Ascending aorta (tissue), 2 donors: ENCODE results near the gene EGFR. TPM values are rescaled to one million over a fixed set of nuclear protein-coding genes. Genes with fewer than 3 reads are reported as not detected.

Experiments used
- DNase-seq, 2 donors: peaks; one replicate each; pipeline ENCODE4 v3.0.0-alpha.2; 2019; ENCODE audit warnings: low spot score in 2 of 2
- H3K27ac ChIP-seq, 2 donors: fragments of 200-600 bp; sonication (generic); one replicate each; pipeline ENCODE4 v1.5.1; 2016 to 2017; ENCODE audit warnings: mild to moderate bottlenecking in 1 of 2
- H3K27me3 ChIP-seq: fragments of 200-600 bp; sonication (generic); one replicate; pipeline ENCODE4 v1.5.1; 2017
- H3K36me3 ChIP-seq, 2 donors: fragments of 200-600 bp; sonication (generic); one replicate each; pipeline ENCODE4 v1.5.1; 2016
- H3K4me1 ChIP-seq, 2 donors: fragments of 200-600 bp; sonication (generic); one replicate each; pipeline ENCODE4 v1.5.1; 2016 to 2017; ENCODE audit warnings: mild to moderate bottlenecking in 1 of 2
- H3K4me3 ChIP-seq, 2 donors: fragments of 200-600 bp; sonication (generic); one replicate each; pipeline ENCODE4 v1.5.1; 2016 to 2017; ENCODE audit warnings: mild to moderate bottlenecking in 1 of 2
- H3K9me3 ChIP-seq, 2 donors: fragments of 200-600 bp; sonication (generic); one replicate each; pipeline ENCODE4 v1.5.1; 2016
- intact Hi-C: fragments of 100-400 bp; cut with DNase I; formaldehyde crosslinking; loops from one replicate; pipeline ENCODE4 v1.15.1; 2023
- total RNA-seq: library from RNA; depleted of rRNA; stranded (reverse); fragments of >200 nt; gene quantifications from one replicate; pipeline ENCODE4 v1.1.0, GENCODE V29; 2016
- TF ChIP-seq, protein P1 (sequence below), 3 experiments: fragments of 200-600 bp in 2 of 3; fragments of 450-650 bp in 1 of 3; sonication (generic) in 2 of 3; IDR thresholded peaks; one replicate each; pipeline ENCODE4 v1.5.1; 2016 to 2019; ENCODE audit warnings: antibody characterized with exemption in 3 of 3, mild to moderate bottlenecking in 1 of 3, moderate library complexity in 1 of 3

EGFR gene
- total RNA-seq, 1 donor from 2014 or later: 33.8 TPM

DNA sequence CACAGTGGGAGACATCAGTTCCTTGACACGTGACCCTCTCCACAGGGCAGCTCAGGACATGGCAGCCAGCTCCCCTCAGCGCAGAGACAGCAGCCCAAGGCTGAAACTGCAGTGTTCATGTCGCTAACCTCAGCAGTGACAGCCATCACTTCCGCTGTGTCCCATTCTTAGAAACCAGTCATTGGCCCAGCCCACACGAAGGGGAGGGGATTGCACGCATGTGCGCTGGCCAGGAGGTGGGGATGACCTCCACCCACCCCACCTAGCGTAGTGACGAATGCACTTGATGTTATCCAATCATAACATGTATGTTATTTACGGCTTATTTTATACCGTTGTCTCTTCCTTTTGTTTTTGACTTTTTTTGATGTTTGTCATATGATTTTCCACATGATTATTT, 36.9 kb upstream of the EGFR start:
- intact Hi-C loops: no loop called here
- no peak overlapping the region for H3K4me3 ChIP-seq
- no peak overlapping the region for H3K27ac ChIP-seq
- DNase-seq: no peak
- no peaks in the 10 kb centered on the region for H3K9me3 ChIP-seq
- TF ChIP-seq, protein P1, sequence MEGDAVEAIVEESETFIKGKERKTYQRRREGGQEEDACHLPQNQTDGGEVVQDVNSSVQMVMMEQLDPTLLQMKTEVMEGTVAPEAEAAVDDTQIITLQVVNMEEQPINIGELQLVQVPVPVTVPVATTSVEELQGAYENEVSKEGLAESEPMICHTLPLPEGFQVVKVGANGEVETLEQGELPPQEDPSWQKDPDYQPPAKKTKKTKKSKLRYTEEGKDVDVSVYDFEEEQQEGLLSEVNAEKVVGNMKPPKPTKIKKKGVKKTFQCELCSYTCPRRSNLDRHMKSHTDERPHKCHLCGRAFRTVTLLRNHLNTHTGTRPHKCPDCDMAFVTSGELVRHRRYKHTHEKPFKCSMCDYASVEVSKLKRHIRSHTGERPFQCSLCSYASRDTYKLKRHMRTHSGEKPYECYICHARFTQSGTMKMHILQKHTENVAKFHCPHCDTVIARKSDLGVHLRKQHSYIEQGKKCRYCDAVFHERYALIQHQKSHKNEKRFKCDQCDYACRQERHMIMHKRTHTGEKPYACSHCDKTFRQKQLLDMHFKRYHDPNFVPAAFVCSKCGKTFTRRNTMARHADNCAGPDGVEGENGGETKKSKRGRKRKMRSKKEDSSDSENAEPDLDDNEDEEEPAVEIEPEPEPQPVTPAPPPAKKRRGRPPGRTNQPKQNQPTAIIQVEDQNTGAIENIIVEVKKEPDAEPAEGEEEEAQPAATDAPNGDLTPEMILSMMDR (IDR thresholded peaks at IDR 0.05): no peak
- no peaks in the 10 kb centered on the region for H3K27me3 ChIP-seq
- H3K4me1 ChIP-seq: no peaks in the 10 kb centered on the region
- no peaks in the 10 kb centered on the region for H3K36me3 ChIP-seq

DNA sequence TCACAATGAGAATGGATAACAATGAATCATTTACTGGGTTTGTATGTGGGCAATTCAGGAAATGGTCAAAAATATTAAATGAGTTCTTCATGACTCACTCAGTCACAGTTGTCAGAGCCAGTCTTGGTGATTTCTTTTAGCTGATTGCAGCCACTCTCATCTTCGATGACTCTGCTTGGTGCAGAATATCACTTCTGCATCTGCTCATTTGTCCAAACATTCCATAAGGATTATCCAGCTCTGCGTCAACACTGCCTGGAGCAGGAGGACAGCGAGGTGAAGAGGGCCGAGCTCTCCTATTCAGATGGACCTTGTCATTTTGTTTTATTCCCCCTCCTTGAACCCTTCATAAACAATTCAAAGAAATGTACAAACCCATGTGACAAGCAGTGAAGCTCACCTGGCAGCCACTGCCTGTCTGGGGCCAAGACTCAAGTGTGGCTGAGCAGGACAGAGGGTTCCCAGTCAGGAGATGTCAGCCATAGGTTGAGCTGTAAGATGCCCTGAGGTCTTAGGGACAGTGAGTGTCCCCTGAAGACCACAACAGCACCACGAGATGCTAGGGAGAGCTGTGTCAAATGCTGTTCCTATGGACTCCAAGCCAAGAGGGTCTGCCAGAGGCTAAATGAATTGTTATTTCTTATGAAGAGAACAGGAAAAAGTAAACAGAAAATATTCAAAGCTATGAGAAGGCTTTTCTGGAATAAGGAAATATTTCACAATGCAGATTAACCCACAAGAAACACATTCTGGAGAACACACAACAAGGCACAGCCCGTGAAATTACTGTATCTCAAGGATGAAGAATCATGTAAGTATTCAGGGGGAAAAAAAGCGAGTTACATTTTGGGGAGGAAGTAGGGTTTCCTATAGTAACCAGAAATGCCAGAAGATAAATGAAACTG, 33.1 kb upstream of the EGFR start:
- Histone ChIP-seq H3K9me3 (no peaks in the 10 kb centered on the region), H3K27me3 (no peaks in the 10 kb centered on the region), H3K4me3 (no peak overlapping the region), H3K27ac (no peak overlapping the region), H3K4me1 (no peaks in the 10 kb centered on the region), H3K36me3 (no peaks in the 10 kb centered on the region)
- intact Hi-C loops: no loop called here
- TF ChIP-seq, protein P1 (IDR thresholded peaks at IDR 0.05): no peak
- DNase-seq: no peak

DNA sequence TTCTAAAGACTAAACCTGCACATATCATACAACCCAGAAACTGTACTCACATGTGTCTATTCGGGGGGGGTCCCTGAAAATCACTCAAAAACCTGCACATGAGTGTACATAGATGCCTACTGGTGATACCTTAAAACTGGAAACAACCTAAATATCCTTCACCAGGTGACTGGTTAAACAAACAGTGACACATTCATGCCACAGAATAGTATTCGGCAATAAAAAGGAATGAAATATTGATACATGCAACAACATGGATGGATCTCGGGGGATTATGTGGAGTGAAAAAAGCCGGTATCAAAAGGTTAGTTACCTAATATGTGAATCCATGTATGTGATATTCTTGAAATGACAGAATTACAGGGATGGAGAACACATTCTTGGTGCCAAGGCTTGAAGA, 32.1 kb upstream of the EGFR start:
- Histone ChIP-seq H3K9me3 (no peaks in the 10 kb centered on the region), H3K4me3 (no peak overlapping the region), H3K27ac (no peak overlapping the region), H3K4me1 (no peaks in the 10 kb centered on the region), H3K36me3 (no peaks in the 10 kb centered on the region), H3K27me3 (no peaks in the 10 kb centered on the region)
- intact Hi-C loops: no loop called here
- DNase-seq: no peak
- TF ChIP-seq, protein P1 (IDR thresholded peaks at IDR 0.05): no peak

DNA sequence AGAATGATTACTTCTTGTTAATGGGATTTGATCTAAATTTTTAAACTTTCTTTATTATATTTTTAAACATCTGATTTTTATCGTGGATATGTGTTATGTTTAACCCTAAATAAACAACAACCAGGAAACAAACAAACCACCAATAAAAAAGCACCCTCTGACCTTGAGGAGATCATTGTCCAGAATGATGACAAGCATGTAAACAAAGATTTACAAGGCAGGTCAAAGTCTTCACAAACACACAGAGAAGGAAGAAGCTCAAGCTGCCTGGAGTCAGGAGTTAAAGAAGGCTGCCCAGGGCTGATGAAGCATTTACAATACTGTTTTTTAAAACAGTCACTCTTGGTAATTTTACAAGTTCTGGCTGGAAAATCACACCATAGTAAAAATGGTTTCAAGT, 31.0 kb upstream of the EGFR start:
- Histone ChIP-seq H3K36me3 (no peaks in the 10 kb centered on the region), H3K27ac (no peak overlapping the region), H3K4me1 (no peaks in the 10 kb centered on the region), H3K9me3 (no peaks in the 10 kb centered on the region), H3K27me3 (no peaks in the 10 kb centered on the region), H3K4me3 (no peak overlapping the region)
- intact Hi-C loops: no loop called here
- no peak for DNase-seq
- TF ChIP-seq, protein P1 (IDR thresholded peaks at IDR 0.05): no peak

DNA sequence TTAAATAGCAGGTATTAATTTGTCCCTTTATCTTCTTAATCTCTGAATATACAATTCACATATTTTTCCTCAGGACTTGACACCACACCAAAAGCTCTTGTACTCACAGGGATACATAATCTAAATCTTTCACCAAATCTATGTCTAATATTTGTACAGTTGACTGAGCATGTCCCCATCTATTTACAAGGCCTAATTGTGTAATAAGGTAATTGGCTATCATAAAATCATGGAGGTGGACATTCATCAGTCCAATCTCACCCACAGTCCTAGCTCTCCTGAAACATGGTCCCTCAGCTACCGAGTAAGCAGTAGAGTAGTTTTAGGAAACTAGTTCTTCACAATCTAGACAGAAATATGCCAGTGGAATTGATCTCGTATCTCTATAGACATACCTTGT, 30.3 kb upstream of the EGFR start:
- TF ChIP-seq, protein P1 (IDR thresholded peaks at IDR 0.05): no peak
- no peak overlapping the region for H3K4me3 ChIP-seq
- intact Hi-C loops: no loop called here

More for the DNA sequence above, 30.3 kb upstream of the EGFR start:
- no peaks in the 10 kb centered on the region for H3K9me3 ChIP-seq
- H3K4me1 ChIP-seq: no peaks in the 10 kb centered on the region
- no peak overlapping the region for H3K27ac ChIP-seq
- no peaks in the 10 kb centered on the region for H3K36me3 ChIP-seq
- no peak for DNase-seq
- H3K27me3 ChIP-seq: no peaks in the 10 kb centered on the region
